Neural progenitor cell (in vitro differentiated cells): ENCODE results near the gene ASPHD1.

Source experiments
- EZH2 ChIP-seq: fragments of 200-600 bp; sonication (generic); IDR thresholded peaks from 2 replicates; pipeline ENCODE4 v1.6.1; 2017; ENCODE audit warnings: antibody characterized with exemption, mild to moderate bottlenecking, moderate library complexity
- EZH2phosphoT487 ChIP-seq: fragments of 200-600 bp; sonication (generic); IDR thresholded peaks from 2 replicates; pipeline ENCODE4 v1.6.1; 2017; ENCODE audit warnings: antibody characterized with exemption
- TF ChIP-seq, protein P1 (sequence below): fragments of 200-600 bp; sonication (generic); IDR thresholded peaks from 2 replicates; pipeline ENCODE4 v1.5.1; 2017; ENCODE audit warnings: antibody characterized with exemption, mild to moderate bottlenecking

DNA sequence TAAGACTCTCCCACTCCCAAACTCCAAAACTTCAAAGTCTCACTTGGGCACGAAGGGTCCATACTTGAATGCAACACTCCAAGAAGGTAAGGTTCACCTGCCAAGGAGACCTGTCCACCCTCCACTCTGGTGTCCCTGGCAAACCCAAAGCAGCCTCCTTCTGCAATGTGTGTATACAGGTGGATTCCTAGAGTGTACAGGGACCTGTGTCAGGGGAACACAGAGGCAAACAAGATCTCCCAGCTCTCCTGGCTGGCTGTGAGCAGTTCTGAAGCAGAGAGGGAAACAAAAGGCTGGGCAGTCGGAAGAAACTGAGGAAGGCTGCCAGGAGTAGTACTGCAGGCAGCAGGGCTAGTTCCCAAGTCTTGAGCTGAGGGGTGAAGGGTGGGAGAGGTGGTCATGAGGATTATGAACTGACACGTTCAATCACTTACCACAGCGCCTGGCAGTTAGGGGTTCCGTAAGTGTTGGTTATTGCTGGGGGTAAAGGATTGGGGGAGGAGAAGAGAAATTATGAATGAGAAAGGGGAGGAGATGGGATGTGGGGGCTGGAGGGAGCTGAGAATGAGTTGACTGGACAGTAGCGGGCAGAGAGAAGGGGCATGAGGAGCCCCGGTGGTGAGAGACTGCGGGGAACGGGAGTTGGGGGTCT lies 24.9 kb downstream of the ASPHD1 start:
- TF ChIP-seq, protein P1, sequence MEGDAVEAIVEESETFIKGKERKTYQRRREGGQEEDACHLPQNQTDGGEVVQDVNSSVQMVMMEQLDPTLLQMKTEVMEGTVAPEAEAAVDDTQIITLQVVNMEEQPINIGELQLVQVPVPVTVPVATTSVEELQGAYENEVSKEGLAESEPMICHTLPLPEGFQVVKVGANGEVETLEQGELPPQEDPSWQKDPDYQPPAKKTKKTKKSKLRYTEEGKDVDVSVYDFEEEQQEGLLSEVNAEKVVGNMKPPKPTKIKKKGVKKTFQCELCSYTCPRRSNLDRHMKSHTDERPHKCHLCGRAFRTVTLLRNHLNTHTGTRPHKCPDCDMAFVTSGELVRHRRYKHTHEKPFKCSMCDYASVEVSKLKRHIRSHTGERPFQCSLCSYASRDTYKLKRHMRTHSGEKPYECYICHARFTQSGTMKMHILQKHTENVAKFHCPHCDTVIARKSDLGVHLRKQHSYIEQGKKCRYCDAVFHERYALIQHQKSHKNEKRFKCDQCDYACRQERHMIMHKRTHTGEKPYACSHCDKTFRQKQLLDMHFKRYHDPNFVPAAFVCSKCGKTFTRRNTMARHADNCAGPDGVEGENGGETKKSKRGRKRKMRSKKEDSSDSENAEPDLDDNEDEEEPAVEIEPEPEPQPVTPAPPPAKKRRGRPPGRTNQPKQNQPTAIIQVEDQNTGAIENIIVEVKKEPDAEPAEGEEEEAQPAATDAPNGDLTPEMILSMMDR, result no peak
- no peak for TF ChIP-seq EZH2
- TF ChIP-seq EZH2phosphoT487, result no peak
